Skin epidermis (tissue), 12 donors: ENCODE data around the gene SAPCD1.

Experiments
- H3K27ac ChIP-seq, 21 experiments: fragments of 200-600 bp; sonication (generic) in 11 of 21; one replicate each; pipeline ENCODE4 v1.5.0; 2020; ENCODE audit warnings: mild to moderate bottlenecking in 3 of 21, inconsistent platforms in 2 of 21, moderate library complexity in 2 of 21
- H3K4me3 ChIP-seq, 7 experiments: fragments of 200-600 bp; sonication (generic) in 2 of 7; one replicate each; pipeline ENCODE4 v1.5.0; 2020; ENCODE audit warnings: inconsistent platforms in 2 of 7, mild to moderate bottlenecking in 2 of 7, moderate library complexity in 1 of 7

The SAPCD1 gene

GRCh38 chr6:31740397-31741223, 21.8 kb upstream of the SAPCD1 start:
- Histone ChIP-seq H3K4me3 (peak overlapping the region; percentile 57 to 80 (median 70)), H3K27ac (peak overlapping the region; percentile 19 to 96 (median 77))

DNA sequence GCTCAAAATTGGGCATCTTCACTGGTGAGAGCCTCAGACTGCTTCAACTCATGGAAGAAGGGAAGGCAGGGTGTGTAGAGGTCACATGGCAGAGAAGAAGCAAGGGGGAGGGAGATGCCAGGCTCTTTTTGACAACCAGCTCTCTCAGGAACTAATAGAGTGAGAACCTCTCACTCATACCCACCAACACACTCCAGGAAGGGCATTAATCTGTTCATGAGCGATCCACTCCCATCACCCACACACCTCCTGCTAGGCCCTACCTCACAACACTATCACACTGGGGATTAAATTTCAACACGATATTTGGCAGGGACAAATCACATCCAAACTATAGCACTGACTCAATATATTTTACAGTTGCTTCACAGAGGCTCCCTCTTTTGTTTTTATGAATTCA, 20.6 kb upstream of the SAPCD1 start:
- Histone ChIP-seq H3K27ac (peak overlapping the region in 1 of 21 experiments; percentile 3), H3K4me3 (no peak overlapping the region)

- H3K4me3 ChIP-seq, result no peak overlapping the region
- no peak overlapping the region for H3K27ac ChIP-seq
Measured at GRCh38 chr6:31742894-31743293, 19.6 kb upstream of the SAPCD1 start.

GRCh38 chr6:31744422-31744821, 18.0 kb upstream of the SAPCD1 start:
- Histone ChIP-seq H3K27ac (no peak overlapping the region), H3K4me3 (no peak overlapping the region)

- H3K27ac ChIP-seq, result no peak overlapping the region
- no peak overlapping the region for H3K4me3 ChIP-seq
Measured at GRCh38 chr6:31749301-31750036, 13.0 kb upstream of the SAPCD1 start.

- Histone ChIP-seq H3K4me3 (no peak overlapping the region), H3K27ac (no peak overlapping the region)
Measured at GRCh38 chr6:31750411-31751022, 11.9 kb upstream of the SAPCD1 start.

DNA sequence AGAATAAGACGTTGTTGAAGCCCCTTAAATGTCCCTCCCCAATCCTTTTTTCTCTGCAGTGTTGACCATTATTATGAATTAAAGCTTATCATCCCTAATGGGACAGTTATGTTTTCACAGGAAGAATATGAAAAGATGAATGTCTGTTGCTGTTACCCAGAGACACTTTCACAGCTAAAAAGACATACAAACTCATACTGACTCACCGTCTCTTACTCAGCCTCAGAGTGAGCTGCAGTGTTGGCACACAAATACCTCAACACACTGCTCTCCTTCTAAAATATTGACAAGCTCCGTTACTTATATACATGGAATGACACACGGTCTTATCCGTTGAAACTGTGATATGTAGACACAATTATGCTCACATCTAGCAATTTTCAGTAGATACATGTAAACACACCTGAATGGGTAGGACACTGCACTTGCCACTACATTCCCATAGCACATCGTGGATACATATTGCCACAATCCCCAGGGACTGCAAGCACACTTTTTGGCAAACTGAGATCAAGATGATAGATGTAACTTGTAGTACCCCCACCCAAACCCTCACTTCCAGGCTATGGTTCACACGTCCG, 9.6 kb upstream of the SAPCD1 start:
- no peak overlapping the region for H3K27ac ChIP-seq
- H3K4me3 ChIP-seq, result no peak overlapping the region

GRCh38 chr6:31758281-31758680, 4.2 kb upstream of the SAPCD1 start:
- H3K27ac ChIP-seq, result no peak overlapping the region
- no peak overlapping the region for H3K4me3 ChIP-seq

DNA sequence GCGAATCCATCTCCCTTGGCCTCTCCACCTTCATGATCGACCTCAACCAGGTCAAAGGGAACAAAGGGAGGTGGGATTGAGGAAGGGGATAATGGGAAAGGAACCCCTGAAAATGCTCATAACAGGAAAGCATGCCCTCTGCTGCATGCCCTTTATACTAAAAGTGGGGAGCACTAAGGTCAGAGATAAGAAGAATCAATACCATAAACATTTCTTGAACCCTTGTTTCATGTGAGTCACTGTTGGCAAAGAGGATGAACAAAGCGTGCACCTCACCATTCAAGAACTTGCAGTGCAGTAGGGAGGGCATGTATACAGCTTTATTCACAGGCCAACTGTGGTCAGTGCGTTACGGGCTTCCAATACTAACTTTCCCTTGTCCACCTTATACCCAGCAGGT, 1.7 kb upstream of the SAPCD1 start:
- no peak overlapping the region for H3K4me3 ChIP-seq
- no peak overlapping the region for H3K27ac ChIP-seq

GRCh38 chr6:31761343-31761742, 1.1 kb upstream of the SAPCD1 start:
- no peak overlapping the region for H3K4me3 ChIP-seq
- no peak overlapping the region for H3K27ac ChIP-seq

DNA sequence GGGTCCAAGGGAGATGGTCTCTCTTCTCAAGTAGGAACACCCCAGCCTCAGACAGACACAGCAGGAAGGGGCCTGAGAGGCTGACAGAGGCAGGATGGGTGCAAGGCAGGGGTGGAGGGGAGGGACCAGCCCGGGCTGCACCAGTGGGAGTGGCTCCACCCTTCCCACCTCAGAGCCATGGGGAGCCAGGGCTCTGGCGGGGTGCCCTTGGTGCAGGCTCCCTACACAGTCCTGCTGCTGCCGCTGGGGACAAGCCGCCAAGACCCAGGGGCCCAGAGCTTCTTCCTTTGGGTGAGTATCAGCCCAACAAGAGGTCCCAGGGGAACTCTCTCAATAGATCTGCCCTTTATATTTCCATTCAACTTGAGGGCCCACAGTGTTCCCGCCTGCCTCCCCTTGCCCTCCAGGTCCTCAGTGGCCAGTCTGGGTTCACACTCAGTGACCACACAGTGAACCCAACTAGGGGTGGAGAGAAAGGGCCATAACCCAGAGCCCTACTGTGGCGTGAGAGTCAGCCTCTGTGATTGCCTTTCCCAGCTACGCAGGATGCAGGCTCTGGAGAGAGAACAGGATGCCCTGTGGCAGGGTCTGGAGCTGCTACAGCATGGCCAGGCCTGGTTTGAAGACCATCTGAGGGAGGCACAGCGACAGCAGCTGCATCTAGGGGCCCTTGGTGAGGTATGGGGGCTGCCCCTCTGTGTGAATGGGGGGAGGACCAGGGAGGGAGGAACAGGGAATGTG, 592 bp downstream of the SAPCD1 start:
- Histone ChIP-seq H3K4me3 (no peak overlapping the region), H3K27ac (peak overlapping the region in 6 of 21 experiments; percentile 17 to 43 (median 30))

DNA sequence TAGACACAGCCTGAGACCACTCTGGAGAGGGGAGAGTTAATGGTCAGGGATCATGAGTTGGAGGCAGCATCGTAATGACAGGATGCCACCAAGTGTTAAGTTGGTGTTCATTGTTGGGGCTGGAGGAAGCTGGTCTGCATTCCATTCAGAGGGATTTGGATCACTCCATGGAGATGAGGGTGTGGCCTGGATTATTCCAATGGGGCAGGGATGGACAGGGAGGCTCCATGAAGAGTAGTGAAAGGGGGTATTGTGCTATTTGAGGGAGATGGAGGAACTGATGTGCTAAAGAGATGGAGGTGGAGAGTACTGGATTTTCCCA, 1.1 kb downstream of the SAPCD1 start:
- peak overlapping the region in 5 of 21 experiments; percentile 17 to 43 (median 29) for H3K27ac ChIP-seq
- H3K4me3 ChIP-seq, result no peak overlapping the region

GRCh38 chr6:31764198-31764597, 1.7 kb downstream of the SAPCD1 start:
- Histone ChIP-seq H3K4me3 (no peak overlapping the region), H3K27ac (peak overlapping the region in 1 of 21 experiments; percentile 40)

DNA sequence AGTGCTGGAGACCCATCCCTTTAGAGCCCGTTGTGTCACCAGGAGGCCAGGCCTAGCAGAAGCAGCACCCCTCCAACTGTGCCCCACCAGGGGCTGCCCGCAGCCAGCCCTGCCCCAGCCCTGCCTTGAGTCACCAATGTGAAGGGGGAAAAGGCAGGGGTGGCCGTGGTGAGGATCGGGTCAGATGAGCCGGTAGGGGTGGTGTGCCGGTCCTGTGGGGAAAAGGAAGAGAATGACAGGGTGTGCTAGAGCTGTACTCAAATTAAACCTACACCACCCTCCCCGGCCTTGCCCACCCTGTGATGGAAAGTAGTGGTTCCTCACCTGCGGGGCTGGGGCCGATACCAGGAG, 3.1 kb downstream of the SAPCD1 start:
- no peak overlapping the region for H3K27ac ChIP-seq
- H3K4me3 ChIP-seq, result no peak overlapping the region

GRCh38 chr6:31765910-31766794, 3.7 kb downstream of the SAPCD1 start:
- no peak overlapping the region for H3K4me3 ChIP-seq

DNA sequence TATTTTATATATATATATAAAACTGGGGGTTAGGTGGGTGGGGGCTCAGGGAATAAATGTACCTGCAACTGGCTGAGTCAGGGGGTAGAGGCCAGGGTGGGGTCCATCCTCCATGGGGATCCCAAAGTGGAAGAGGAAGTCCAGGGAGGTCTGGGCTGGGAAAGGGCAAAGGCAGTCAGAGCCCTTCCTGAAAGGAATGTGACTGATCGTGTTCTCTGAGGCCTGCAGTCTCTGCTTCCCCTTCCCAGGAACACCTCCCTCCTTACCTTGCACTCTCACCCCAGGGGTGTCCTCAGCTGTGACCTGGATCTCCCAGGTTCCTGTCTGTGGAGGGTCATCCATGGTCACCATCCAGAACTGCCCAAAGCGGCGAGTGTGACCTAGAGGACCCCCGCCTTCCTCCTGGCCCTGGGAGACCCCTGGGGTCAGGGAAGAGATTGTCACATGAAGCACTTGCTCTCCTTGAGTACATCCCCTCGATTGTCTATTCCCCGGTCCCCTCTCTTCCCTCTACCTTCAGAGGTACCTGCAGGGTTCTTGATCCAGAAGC, 4.7 kb downstream of the SAPCD1 start:
- Histone ChIP-seq H3K27ac (no peak overlapping the region), H3K4me3 (no peak overlapping the region)

More at GRCh38 chr6:31765910-31766794, 3.7 kb downstream of the SAPCD1 start:
- H3K27ac ChIP-seq, result no peak overlapping the region

- Histone ChIP-seq H3K4me3 (no peak overlapping the region), H3K27ac (peak overlapping the region in 2 of 21 experiments; percentile 34 to 39)
Measured at GRCh38 chr6:31768363-31769257, 6.2 kb downstream of the SAPCD1 start.
